Measurements from ENCODE around the gene ESPN.
A peak's percentile ranks its signal among the peaks of the same experiment; 100 is the strongest.

Gene ESPN

GRCh38 chr1:6494627-6495026 lies 70.1 kb downstream of the ESPN start:
- FAIRE-seq: no peak
- TF ChIP-seq SPI1 (IDR thresholded peaks at IDR 0.05; ENCODE audit: low read depth, low read length): no peak
- TF ChIP-seq POU2F2 (IDR thresholded peaks at IDR 0.05; ENCODE audit: low read depth, low read length): no peak
- no peak for TF ChIP-seq POLR2AphosphoS5 (IDR thresholded peaks at IDR 0.05; ENCODE audit: low read depth, low read length)
- TF ChIP-seq POLR2A (IDR thresholded peaks at IDR 0.05; ENCODE audit: low read depth, low read length): no peak
- no peak for TF ChIP-seq PAX5 (IDR thresholded peaks at IDR 0.05; ENCODE audit: insufficient read depth, low read length, severe bottlenecking)
- no peak for TF ChIP-seq TAF1 (IDR thresholded peaks at IDR 0.05; ENCODE audit: low read depth, low read length)
- DNase-seq (ENCODE audit: insufficient read length, low spot score): no peak

GRCh38 chr1:6495041-6495441 lies 70.5 kb downstream of the ESPN start:
- FAIRE-seq (no peak), DNase-seq (ENCODE audit: insufficient read length, low spot score) (no peak)
- TF ChIP-seq POLR2A (IDR thresholded peaks at IDR 0.05; ENCODE audit: low read depth, low read length) (no peak), TAF1 (IDR thresholded peaks at IDR 0.05; ENCODE audit: low read depth, low read length) (no peak), POU2F2 (IDR thresholded peaks at IDR 0.05; ENCODE audit: low read depth, low read length) (no peak), PAX5 (IDR thresholded peaks at IDR 0.05; ENCODE audit: insufficient read depth, low read length, severe bottlenecking) (no peak), POLR2AphosphoS5 (IDR thresholded peaks at IDR 0.05; ENCODE audit: low read depth, low read length) (no peak), SPI1 (IDR thresholded peaks at IDR 0.05; ENCODE audit: low read depth, low read length) (no peak)

GRCh38 chr1:6495540-6496364 lies 71.2 kb downstream of the ESPN start:
- no peak for FAIRE-seq
- DNase-seq (ENCODE audit: insufficient read length, low spot score): no peak
- TF ChIP-seq SPI1 (IDR thresholded peaks at IDR 0.05; ENCODE audit: low read depth, low read length) (no peak), POLR2A (IDR thresholded peaks at IDR 0.05; ENCODE audit: low read depth, low read length) (no peak), TAF1 (IDR thresholded peaks at IDR 0.05; ENCODE audit: low read depth, low read length) (no peak), POU2F2 (IDR thresholded peaks at IDR 0.05; ENCODE audit: low read depth, low read length) (no peak), PAX5 (IDR thresholded peaks at IDR 0.05; ENCODE audit: insufficient read depth, low read length, severe bottlenecking) (no peak), POLR2AphosphoS5 (IDR thresholded peaks at IDR 0.05; ENCODE audit: low read depth, low read length) (no peak)

- no peak for DNase-seq (ENCODE audit: insufficient read length, low spot score)
Observed at GRCh38 chr1:6496365-6496721, 71.8 kb downstream of the ESPN start.

GRCh38 chr1:6496890-6497214 lies 72.3 kb downstream of the ESPN start:
- no peak for TF ChIP-seq SPI1 (IDR thresholded peaks at IDR 0.05; ENCODE audit: low read depth, low read length)
- no peak for TF ChIP-seq TAF1 (IDR thresholded peaks at IDR 0.05; ENCODE audit: low read depth, low read length)
- TF ChIP-seq POLR2A (IDR thresholded peaks at IDR 0.05; ENCODE audit: low read depth, low read length): no peak
- TF ChIP-seq PAX5 (IDR thresholded peaks at IDR 0.05; ENCODE audit: insufficient read depth, low read length, severe bottlenecking): no peak
- no peak for TF ChIP-seq POU2F2 (IDR thresholded peaks at IDR 0.05; ENCODE audit: low read depth, low read length)
- TF ChIP-seq POLR2AphosphoS5 (IDR thresholded peaks at IDR 0.05; ENCODE audit: low read depth, low read length): no peak
- no peak for DNase-seq (ENCODE audit: insufficient read length, low spot score)
- no peak for FAIRE-seq

More at GRCh38 chr1:6496365-6496721, 71.8 kb downstream of the ESPN start:
- FAIRE-seq: no peak
- TF ChIP-seq SPI1 (IDR thresholded peaks at IDR 0.05; ENCODE audit: low read depth, low read length): no peak
- TF ChIP-seq TAF1 (IDR thresholded peaks at IDR 0.05; ENCODE audit: low read depth, low read length): no peak
- TF ChIP-seq POLR2AphosphoS5 (IDR thresholded peaks at IDR 0.05; ENCODE audit: low read depth, low read length): no peak
- TF ChIP-seq POU2F2 (IDR thresholded peaks at IDR 0.05; ENCODE audit: low read depth, low read length): no peak
- TF ChIP-seq POLR2A (IDR thresholded peaks at IDR 0.05; ENCODE audit: low read depth, low read length): no peak
- TF ChIP-seq PAX5 (IDR thresholded peaks at IDR 0.05; ENCODE audit: insufficient read depth, low read length, severe bottlenecking): no peak

- DNase-seq (ENCODE audit: insufficient read length, low spot score): peak; percentile 72
- no peak for TF ChIP-seq TAF1 (IDR thresholded peaks at IDR 0.05; ENCODE audit: low read depth, low read length)
- FAIRE-seq: peak; percentile 77
Observed at GRCh38 chr1:6497215-6497866, 72.8 kb downstream of the ESPN start.

GRCh38 chr1:6497867-6498575 lies 73.4 kb downstream of the ESPN start:
- FAIRE-seq (no peak), DNase-seq (ENCODE audit: insufficient read length, low spot score) (no peak)
- no peak for TF ChIP-seq POLR2A (IDR thresholded peaks at IDR 0.05; ENCODE audit: low read depth, low read length)
- no peak for TF ChIP-seq POLR2AphosphoS5 (IDR thresholded peaks at IDR 0.05; ENCODE audit: low read depth, low read length)
- TF ChIP-seq SPI1 (IDR thresholded peaks at IDR 0.05; ENCODE audit: low read depth, low read length): no peak
- TF ChIP-seq POU2F2 (IDR thresholded peaks at IDR 0.05; ENCODE audit: low read depth, low read length): no peak
- no peak for TF ChIP-seq TAF1 (IDR thresholded peaks at IDR 0.05; ENCODE audit: low read depth, low read length)
- TF ChIP-seq PAX5 (IDR thresholded peaks at IDR 0.05; ENCODE audit: insufficient read depth, low read length, severe bottlenecking): no peak

- FAIRE-seq (no peak), DNase-seq (ENCODE audit: insufficient read length, low spot score) (no peak)
- no peak for TF ChIP-seq SPI1 (IDR thresholded peaks at IDR 0.05; ENCODE audit: low read depth, low read length)
- TF ChIP-seq PAX5 (IDR thresholded peaks at IDR 0.05; ENCODE audit: insufficient read depth, low read length, severe bottlenecking): no peak
- TF ChIP-seq POLR2A (IDR thresholded peaks at IDR 0.05; ENCODE audit: low read depth, low read length): no peak
- TF ChIP-seq POLR2AphosphoS5 (IDR thresholded peaks at IDR 0.05; ENCODE audit: low read depth, low read length): no peak
- TF ChIP-seq TAF1 (IDR thresholded peaks at IDR 0.05; ENCODE audit: low read depth, low read length): no peak
- no peak for TF ChIP-seq POU2F2 (IDR thresholded peaks at IDR 0.05; ENCODE audit: low read depth, low read length)
Observed at GRCh38 chr1:6498576-6499111, 74.1 kb downstream of the ESPN start.

GRCh38 chr1:6499296-6499695 lies 74.7 kb downstream of the ESPN start:
- FAIRE-seq: no peak
- TF ChIP-seq POU2F2 (IDR thresholded peaks at IDR 0.05; ENCODE audit: low read depth, low read length) (no peak), PAX5 (IDR thresholded peaks at IDR 0.05; ENCODE audit: insufficient read depth, low read length, severe bottlenecking) (no peak), POLR2AphosphoS5 (IDR thresholded peaks at IDR 0.05; ENCODE audit: low read depth, low read length) (no peak), TAF1 (IDR thresholded peaks at IDR 0.05; ENCODE audit: low read depth, low read length) (no peak), POLR2A (IDR thresholded peaks at IDR 0.05; ENCODE audit: low read depth, low read length) (no peak), SPI1 (IDR thresholded peaks at IDR 0.05; ENCODE audit: low read depth, low read length) (no peak)
- DNase-seq (ENCODE audit: insufficient read length, low spot score): no peak

Data from GM12891 (cell line).